Erythroblast (primary cell): ENCODE results near the gene DHDDS.

ENCODE experiments used
- GATA1 ChIP-seq: IDR thresholded peaks from 2 replicates; pipeline ENCODE4 v1.6.1; 2011; ENCODE audit warnings: low read depth, mild to moderate bottlenecking, control low read depth, low read length, moderate library complexity
- POLR2A ChIP-seq: IDR thresholded peaks from 2 replicates; pipeline ENCODE4 v1.6.1; 2011; ENCODE audit warnings: mild to moderate bottlenecking, low read length

- TF ChIP-seq POLR2A (no peak), GATA1 (no peak)
Observed at GRCh38 chr1:26384076-26384475, 48.0 kb upstream of the DHDDS start.
